ENCODE measurements around the gene TNS4. TPM values are rescaled to one million over a fixed set of nuclear protein-coding genes. Genes with fewer than 3 reads are reported as not detected.

The TNS4 gene
- total and polyA plus RNA-seq, 9 of the 15 experiments (the other 6 are each of a cell fraction or from before 2014, with no cell fraction given): 0.04 to 0.73 (median 0.24) TPM; not detected in 1

DNA sequence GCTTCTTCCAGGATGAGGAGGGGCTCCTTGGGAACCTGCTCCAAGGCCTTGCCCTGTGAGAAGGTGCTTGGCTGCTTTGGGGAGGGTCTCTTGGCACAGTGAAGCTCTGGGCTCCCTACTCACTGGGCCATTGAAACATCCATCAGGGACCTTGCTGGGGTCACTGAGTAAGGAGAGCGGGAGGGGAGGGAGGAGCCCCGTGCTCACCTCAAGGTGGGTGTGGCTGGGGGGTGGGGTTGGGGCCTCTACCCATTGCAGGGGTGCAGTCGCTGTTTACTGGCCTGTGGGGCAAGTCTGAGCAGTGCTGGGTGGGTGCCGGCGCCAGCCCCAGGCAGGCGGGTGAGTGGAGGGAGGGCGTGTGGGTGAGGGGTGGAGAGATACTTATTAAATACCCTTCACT is 9.9 kb downstream of the TNS4 start (continued):
- TF ChIP-seq, protein P1, sequence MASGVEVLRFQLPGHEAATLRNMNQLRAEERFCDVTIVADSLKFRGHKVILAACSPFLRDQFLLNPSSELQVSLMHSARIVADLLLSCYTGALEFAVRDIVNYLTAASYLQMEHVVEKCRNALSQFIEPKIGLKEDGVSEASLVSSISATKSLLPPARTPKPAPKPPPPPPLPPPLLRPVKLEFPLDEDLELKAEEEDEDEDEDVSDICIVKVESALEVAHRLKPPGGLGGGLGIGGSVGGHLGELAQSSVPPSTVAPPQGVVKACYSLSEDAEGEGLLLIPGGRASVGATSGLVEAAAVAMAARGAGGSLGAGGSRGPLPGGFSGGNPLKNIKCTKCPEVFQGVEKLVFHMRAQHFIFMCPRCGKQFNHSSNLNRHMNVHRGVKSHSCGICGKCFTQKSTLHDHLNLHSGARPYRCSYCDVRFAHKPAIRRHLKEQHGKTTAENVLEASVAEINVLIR (CRISPR knock-in tag; IDR thresholded peaks at IDR 0.05): no peak
- no peak for TF ChIP-seq TCF7 (IDR thresholded peaks at IDR 0.05; ENCODE audit: borderline replicate concordance)
- TF ChIP-seq MXI1 (IDR thresholded peaks at IDR 0.05; ENCODE audit: low read depth, low read length): no peak
- no peak for TF ChIP-seq ETV1 (tag; conservative IDR thresholded peaks at IDR 0.05; ENCODE audit: low read depth)

DNA sequence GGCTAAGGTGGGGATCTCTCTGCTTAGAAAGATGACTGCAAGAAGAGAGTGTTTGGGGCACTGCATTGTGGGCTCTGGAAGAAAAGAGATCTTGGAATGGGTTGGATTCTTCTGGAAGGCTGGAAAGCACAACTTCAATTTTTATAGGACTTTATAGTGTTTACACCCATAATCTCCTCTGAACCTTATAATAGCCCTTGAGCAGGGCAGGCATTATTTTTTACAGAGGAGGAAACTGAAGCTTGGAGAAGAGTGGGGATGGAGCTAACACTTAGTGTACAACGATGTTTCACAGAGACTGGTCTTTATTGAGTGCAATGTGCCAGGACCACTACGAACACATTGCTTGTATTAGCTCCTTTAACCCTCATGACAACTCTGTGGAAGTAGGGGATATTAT is 10.4 kb downstream of the TNS4 start:
- Histone ChIP-seq H3K4me3 (no peak overlapping the region), H3K9me1 (ENCODE audit: control insufficient read depth, insufficient read depth, low read length) (no peaks in the 10 kb centered on the region), H3K79me2 (ENCODE audit: control insufficient read depth, insufficient read depth, low read length) (no peaks in the 10 kb centered on the region), H3K27ac (ENCODE audit: extremely low read depth, low read depth, low read length) (no peak overlapping the region), H3K4me2 (ENCODE audit: insufficient read depth, low read length) (no peak overlapping the region), H3K4me1 (replicated peaks in 1 of 2; ENCODE audit: control insufficient read depth in 2 of 2, insufficient read depth in 2 of 2, low read length in 2 of 2) (peaks cover 20 to 25% of the 10 kb centered on the region in 2 experiments), H3K36me3 (ENCODE audit: control insufficient read depth, insufficient read depth, low read length) (no peaks in the 10 kb centered on the region), H3K9me3 (replicated peaks; ENCODE audit: control insufficient read depth, insufficient read depth, low read depth, low read length) (no peaks in the 10 kb centered on the region), H3K27me3 (ENCODE audit: control insufficient read depth in 2 of 2, insufficient read depth in 2 of 2, low read length in 2 of 2) (no peaks in the 10 kb centered on the region), H4K20me1 (replicated peaks; ENCODE audit: control insufficient read depth, insufficient read depth, low read length) (no peaks in the 10 kb centered on the region), H2AFZ (ENCODE audit: low read depth, low read length) (peak overlapping the region; percentile 5; the same call in 1 of the 2 replicates), H3K9ac (ENCODE audit: insufficient read depth in 1 of 2, low read depth in 2 of 2, low read length in 2 of 2) (peak overlapping the region in 1 of 2 experiments; percentile 70; a peak in 1 of 4 replicates)
- intact Hi-C loops (cut with micrococcal nuclease): no loop called here
- ATAC-seq: no peak
- DNase-seq (ENCODE audit: extremely low read depth in 1 of 4, low spot score in 3 of 4): no peak
- FAIRE-seq: no peak
- ChIA-PET POLR2A (interaction anchor here (0.9 to 1.1 kb wide), 2 partner anchors 11 kb away, joined by 3 to 5 read pairs; partner anchors contain the start of gene TNS4), CTCF (ENCODE audit: low intra/inter-chr PET ratio) (no interaction called here)
- 38% methylated on average over 2 of the region's 2 CpGs for WGBS (ENCODE audit: insufficient coverage, low coverage, missing lambda C conversion rate)
- no TSS peak for BruUV-seq (replicated peaks)
- in situ Hi-C loops (cut with MboI): no loop called here
- TF ChIP-seq NR1H2 (CRISPR knock-in tag; IDR thresholded peaks at IDR 0.05) (no peak), MBD2 (IDR thresholded peaks at IDR 0.05; ENCODE audit: borderline replicate concordance, low read depth) (no peak), POLR3G (IDR thresholded peaks at IDR 0.05; ENCODE audit: extremely low read depth, insufficient read length, insufficient replicate concordance) (no peak), HSF4 (CRISPR knock-in tag; IDR thresholded peaks at IDR 0.05; ENCODE audit: borderline replicate concordance) (no peak), ZNF316 (IDR thresholded peaks at IDR 0.05) (no peak), HNRNPUL1 (IDR thresholded peaks at IDR 0.05; ENCODE audit: low read length) (no peak), ETS2 (tag; IDR thresholded peaks at IDR 0.05; ENCODE audit: borderline replicate concordance, poor library complexity, severe bottlenecking) (no peak)
- TF ChIP-seq, protein P2, sequence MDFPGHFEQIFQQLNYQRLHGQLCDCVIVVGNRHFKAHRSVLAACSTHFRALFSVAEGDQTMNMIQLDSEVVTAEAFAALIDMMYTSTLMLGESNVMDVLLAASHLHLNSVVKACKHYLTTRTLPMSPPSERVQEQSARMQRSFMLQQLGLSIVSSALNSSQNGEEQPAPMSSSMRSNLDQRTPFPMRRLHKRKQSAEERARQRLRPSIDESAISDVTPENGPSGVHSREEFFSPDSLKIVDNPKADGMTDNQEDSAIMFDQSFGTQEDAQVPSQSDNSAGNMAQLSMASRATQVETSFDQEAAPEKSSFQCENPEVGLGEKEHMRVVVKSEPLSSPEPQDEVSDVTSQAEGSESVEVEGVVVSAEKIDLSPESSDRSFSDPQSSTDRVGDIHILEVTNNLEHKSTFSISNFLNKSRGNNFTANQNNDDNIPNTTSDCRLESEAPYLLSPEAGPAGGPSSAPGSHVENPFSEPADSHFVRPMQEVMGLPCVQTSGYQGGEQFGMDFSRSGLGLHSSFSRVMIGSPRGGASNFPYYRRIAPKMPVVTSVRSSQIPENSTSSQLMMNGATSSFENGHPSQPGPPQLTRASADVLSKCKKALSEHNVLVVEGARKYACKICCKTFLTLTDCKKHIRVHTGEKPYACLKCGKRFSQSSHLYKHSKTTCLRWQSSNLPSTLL (IDR thresholded peaks at IDR 0.05): no peak
- TF ChIP-seq, protein P3, sequence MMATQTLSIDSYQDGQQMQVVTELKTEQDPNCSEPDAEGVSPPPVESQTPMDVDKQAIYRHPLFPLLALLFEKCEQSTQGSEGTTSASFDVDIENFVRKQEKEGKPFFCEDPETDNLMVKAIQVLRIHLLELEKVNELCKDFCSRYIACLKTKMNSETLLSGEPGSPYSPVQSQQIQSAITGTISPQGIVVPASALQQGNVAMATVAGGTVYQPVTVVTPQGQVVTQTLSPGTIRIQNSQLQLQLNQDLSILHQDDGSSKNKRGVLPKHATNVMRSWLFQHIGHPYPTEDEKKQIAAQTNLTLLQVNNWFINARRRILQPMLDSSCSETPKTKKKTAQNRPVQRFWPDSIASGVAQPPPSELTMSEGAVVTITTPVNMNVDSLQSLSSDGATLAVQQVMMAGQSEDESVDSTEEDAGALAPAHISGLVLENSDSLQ (IDR thresholded peaks at IDR 0.05): no peak
- TF ChIP-seq, protein P4, sequence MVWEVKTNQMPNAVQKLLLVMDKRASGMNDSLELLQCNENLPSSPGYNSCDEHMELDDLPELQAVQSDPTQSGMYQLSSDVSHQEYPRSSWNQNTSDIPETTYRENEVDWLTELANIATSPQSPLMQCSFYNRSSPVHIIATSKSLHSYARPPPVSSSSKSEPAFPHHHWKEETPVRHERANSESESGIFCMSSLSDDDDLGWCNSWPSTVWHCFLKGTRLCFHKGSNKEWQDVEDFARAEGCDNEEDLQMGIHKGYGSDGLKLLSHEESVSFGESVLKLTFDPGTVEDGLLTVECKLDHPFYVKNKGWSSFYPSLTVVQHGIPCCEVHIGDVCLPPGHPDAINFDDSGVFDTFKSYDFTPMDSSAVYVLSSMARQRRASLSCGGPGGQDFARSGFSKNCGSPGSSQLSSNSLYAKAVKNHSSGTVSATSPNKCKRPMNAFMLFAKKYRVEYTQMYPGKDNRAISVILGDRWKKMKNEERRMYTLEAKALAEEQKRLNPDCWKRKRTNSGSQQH (CRISPR knock-in tag; IDR thresholded peaks at IDR 0.05): no peak
- TF ChIP-seq, protein P5, sequence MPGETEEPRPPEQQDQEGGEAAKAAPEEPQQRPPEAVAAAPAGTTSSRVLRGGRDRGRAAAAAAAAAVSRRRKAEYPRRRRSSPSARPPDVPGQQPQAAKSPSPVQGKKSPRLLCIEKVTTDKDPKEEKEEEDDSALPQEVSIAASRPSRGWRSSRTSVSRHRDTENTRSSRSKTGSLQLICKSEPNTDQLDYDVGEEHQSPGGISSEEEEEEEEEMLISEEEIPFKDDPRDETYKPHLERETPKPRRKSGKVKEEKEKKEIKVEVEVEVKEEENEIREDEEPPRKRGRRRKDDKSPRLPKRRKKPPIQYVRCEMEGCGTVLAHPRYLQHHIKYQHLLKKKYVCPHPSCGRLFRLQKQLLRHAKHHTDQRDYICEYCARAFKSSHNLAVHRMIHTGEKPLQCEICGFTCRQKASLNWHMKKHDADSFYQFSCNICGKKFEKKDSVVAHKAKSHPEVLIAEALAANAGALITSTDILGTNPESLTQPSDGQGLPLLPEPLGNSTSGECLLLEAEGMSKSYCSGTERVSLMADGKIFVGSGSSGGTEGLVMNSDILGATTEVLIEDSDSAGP (CRISPR knock-in tag; IDR thresholded peaks at IDR 0.05): no peak

Data from K562 (cell line).